Neural cell (in vitro differentiated cells): ENCODE data around the gene CHIA. TPM values are rescaled to one million over a fixed set of nuclear protein-coding genes. Genes with fewer than 3 reads are reported as not detected.

Source experiments
- H2AFZ ChIP-seq: fragments of 200-600, 300-800 bp; sonication (generic), shearing (Covaris generic); 2 replicates; pipeline ENCODE4 v1.6.0; 2014; ENCODE audit warnings: low read depth, mild to moderate bottlenecking, antibody characterized with exemption, low read length, moderate library complexity
- H3F3A ChIP-seq: fragments of 200-600 bp; shearing (Covaris generic); 2 replicates; pipeline ENCODE4 v1.6.1; 2016; ENCODE audit warnings: mild to moderate bottlenecking, moderate library complexity, mixed read lengths, antibody characterized with exemption, low read length; ENCODE audit not compliant: insufficient read depth, poor library complexity, severe bottlenecking
- H3K27ac ChIP-seq: fragments of 200-600, 300-800 bp; sonication (generic), shearing (Covaris generic); 2 replicates; pipeline ENCODE4 v1.5.1; 2014; ENCODE audit warnings: mild to moderate bottlenecking, low read length, moderate library complexity
- H3K27me3 ChIP-seq: fragments of 300-800, 200-600 bp; sonication (generic), shearing (Covaris generic); 2 replicates; pipeline ENCODE4 v1.6.0; 2014; ENCODE audit warnings: mild to moderate bottlenecking, low read depth, low read length, moderate library complexity; ENCODE audit not compliant: insufficient read depth
- H3K36me3 ChIP-seq: fragments of 300-800, 200-600 bp; sonication (generic), shearing (Covaris generic); 2 replicates; pipeline ENCODE4 v1.5.1; 2014; ENCODE audit warnings: mild to moderate bottlenecking, antibody characterized with exemption, low read length, moderate library complexity; ENCODE audit not compliant: insufficient read depth
- H3K4me2 ChIP-seq: fragments of 300-800, 200-600 bp; sonication (generic), shearing (Covaris generic); 2 replicates; pipeline ENCODE4 v1.6.0; 2014; ENCODE audit warnings: mild to moderate bottlenecking, low read length
- H3K4me3 ChIP-seq: fragments of 300-800, 200-600 bp; sonication (generic), shearing (Covaris generic); 2 replicates; pipeline ENCODE4 v1.5.1; 2014; ENCODE audit warnings: mild to moderate bottlenecking, low read length, moderate library complexity
- H3K79me2 ChIP-seq: fragments of 200-600 bp; shearing (Covaris generic); replicated peaks from 2 replicates; pipeline ENCODE4 v1.6.0; 2014; ENCODE audit warnings: mild to moderate bottlenecking, low read length, moderate library complexity; ENCODE audit not compliant: insufficient read depth
- H3K9ac ChIP-seq: fragments of 300-800, 200-600 bp; sonication (generic), shearing (Covaris generic); 2 replicates; pipeline ENCODE4 v1.6.1; 2016; ENCODE audit warnings: mild to moderate bottlenecking, low read length, mixed read lengths
- H3K9me2 ChIP-seq: fragments of 200-600 bp; shearing (Covaris generic); 2 replicates; pipeline ENCODE4 v1.6.1; 2016; ENCODE audit warnings: mild to moderate bottlenecking, low read length, mixed read lengths; ENCODE audit not compliant: insufficient read depth
- H3K9me3 ChIP-seq: fragments of 200-600, 300-800 bp; sonication (generic), shearing (Covaris generic); 2 replicates; pipeline ENCODE4 v1.6.1; 2016; ENCODE audit warnings: mild to moderate bottlenecking, mixed run types, low read length, moderate library complexity, mixed read lengths
- H4K20me1 ChIP-seq: fragments of 200-600 bp; shearing (Covaris generic); 2 replicates; pipeline ENCODE4 v1.6.1; 2016; ENCODE audit warnings: mild to moderate bottlenecking, mixed run types; ENCODE audit not compliant: insufficient read depth
- EP300 ChIP-seq: fragments of 450-650 bp; conservative IDR thresholded peaks from 2 replicates; pipeline ENCODE4 v1.6.1; 2014; ENCODE audit warnings: antibody characterized with exemption, mild to moderate bottlenecking, moderate library complexity; ENCODE audit not compliant: poor library complexity, severe bottlenecking
- EZH2 ChIP-seq: fragments of 200-600, 300-800 bp; shearing (Covaris generic), sonication (generic); IDR thresholded peaks from 2 replicates; pipeline ENCODE4 v1.6.1; 2014; ENCODE audit warnings: antibody characterized with exemption, low read length, borderline replicate concordance, mild to moderate bottlenecking; ENCODE audit not compliant: insufficient read depth, poor library complexity, severe bottlenecking
- MXI1 ChIP-seq: fragments of 450-650 bp; conservative IDR thresholded peaks from 2 replicates; pipeline ENCODE4 v1.6.1; 2014; ENCODE audit warnings: antibody characterized with exemption, mild to moderate bottlenecking; ENCODE audit not compliant: poor library complexity, severe bottlenecking
- POLR2AphosphoS5 ChIP-seq: IDR thresholded peaks from 2 replicates; pipeline ENCODE4 v1.6.1; 2012
- RAD21 ChIP-seq: fragments of 450-650 bp; conservative IDR thresholded peaks from 2 replicates; pipeline ENCODE4 v1.6.1; 2014; ENCODE audit warnings: antibody characterized with exemption, mild to moderate bottlenecking, moderate library complexity
- SMC3 ChIP-seq: fragments of 450-650 bp; conservative IDR thresholded peaks from 2 replicates; pipeline ENCODE4 v1.6.1; 2014; ENCODE audit warnings: antibody characterized with exemption, mild to moderate bottlenecking, moderate library complexity; ENCODE audit not compliant: poor library complexity
- TAF1 ChIP-seq: IDR thresholded peaks from 2 replicates; pipeline ENCODE4 v1.6.1; 2012; ENCODE audit warnings: low read depth
- polyA plus RNA-seq: library from polyadenylated mRNA; depleted of rRNA; stranded (reverse); fragments of >200 nt; gene quantifications from 2 replicates; pipeline ENCODE4 v1.2.3, GENCODE V29; 2014
- TF ChIP-seq, protein P1 (sequence below): fragments of 450-650 bp; IDR thresholded peaks from 2 replicates; pipeline ENCODE4 v1.5.1; 2014; ENCODE audit warnings: antibody characterized with exemption, mild to moderate bottlenecking, moderate library complexity; ENCODE audit not compliant: poor library complexity, severe bottlenecking
- TF ChIP-seq, protein P2 (sequence below): IDR thresholded peaks from 2 replicates; pipeline ENCODE4 v1.6.1; 2012; ENCODE audit warnings: borderline replicate concordance

CHIA gene
- polyA plus RNA-seq, 1 donor from 2014 or later, result not detected

DNA sequence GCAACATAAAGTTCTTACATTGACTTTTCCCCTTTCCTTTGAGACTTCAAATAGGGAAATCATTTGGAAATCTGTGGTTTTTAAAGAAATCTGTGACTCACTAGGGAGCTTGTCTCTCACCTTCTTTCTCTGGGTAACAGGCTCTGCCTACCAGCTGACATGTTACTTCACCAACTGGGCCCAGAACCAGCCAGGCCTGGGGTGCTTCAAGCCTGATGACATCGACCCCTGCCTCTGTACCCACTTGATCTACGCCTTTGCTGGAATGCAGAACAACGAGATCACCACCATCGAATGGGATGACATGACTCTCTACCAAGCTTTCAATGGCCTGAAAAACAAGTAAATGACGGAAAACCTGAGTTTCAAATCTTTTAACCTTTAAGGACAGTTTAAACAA is 9.2 kb upstream of the CHIA start:
- TF ChIP-seq MXI1, result no peak
- TF ChIP-seq, protein P1, sequence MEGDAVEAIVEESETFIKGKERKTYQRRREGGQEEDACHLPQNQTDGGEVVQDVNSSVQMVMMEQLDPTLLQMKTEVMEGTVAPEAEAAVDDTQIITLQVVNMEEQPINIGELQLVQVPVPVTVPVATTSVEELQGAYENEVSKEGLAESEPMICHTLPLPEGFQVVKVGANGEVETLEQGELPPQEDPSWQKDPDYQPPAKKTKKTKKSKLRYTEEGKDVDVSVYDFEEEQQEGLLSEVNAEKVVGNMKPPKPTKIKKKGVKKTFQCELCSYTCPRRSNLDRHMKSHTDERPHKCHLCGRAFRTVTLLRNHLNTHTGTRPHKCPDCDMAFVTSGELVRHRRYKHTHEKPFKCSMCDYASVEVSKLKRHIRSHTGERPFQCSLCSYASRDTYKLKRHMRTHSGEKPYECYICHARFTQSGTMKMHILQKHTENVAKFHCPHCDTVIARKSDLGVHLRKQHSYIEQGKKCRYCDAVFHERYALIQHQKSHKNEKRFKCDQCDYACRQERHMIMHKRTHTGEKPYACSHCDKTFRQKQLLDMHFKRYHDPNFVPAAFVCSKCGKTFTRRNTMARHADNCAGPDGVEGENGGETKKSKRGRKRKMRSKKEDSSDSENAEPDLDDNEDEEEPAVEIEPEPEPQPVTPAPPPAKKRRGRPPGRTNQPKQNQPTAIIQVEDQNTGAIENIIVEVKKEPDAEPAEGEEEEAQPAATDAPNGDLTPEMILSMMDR, result no peak
- no peak for TF ChIP-seq SMC3
- H3K9ac ChIP-seq, result no peak overlapping the region

DNA sequence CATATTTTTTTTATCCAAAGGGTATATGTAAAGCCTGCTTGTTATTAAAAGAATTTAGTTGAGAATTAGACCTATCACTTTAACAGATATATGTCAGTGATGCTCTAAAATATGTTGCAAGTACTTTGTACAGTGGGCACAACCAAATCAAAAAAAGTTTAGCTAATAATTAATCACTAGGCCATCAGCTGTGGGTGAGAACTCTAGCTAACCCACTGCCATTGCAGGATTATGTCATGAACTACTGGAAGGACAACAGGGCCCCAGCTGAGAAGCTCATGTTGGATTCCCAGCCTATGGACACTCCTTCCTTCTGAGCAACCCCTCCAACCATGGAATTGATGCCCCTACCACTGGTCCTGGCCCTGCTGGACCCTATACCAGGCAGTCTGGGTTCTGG is 6.8 kb upstream of the CHIA start:
- H3K4me2 ChIP-seq, result no peak overlapping the region
- H4K20me1 ChIP-seq, result no peaks in the 10 kb centered on the region
- no peaks in the 10 kb centered on the region for H3K9me3 ChIP-seq
- H3F3A ChIP-seq, result no peaks in the 10 kb centered on the region
- H3K9ac ChIP-seq, result no peak overlapping the region
- H3K79me2 ChIP-seq, result no peaks in the 10 kb centered on the region
- no peaks in the 10 kb centered on the region for H3K36me3 ChIP-seq
- H3K27ac ChIP-seq, result no peak overlapping the region
- no peak for TF ChIP-seq POLR2AphosphoS5
- no peak for TF ChIP-seq SMC3
- no peak for TF ChIP-seq EZH2
- TF ChIP-seq MXI1, result no peak
- TF ChIP-seq, protein P1, result no peak
- TF ChIP-seq, protein P2, sequence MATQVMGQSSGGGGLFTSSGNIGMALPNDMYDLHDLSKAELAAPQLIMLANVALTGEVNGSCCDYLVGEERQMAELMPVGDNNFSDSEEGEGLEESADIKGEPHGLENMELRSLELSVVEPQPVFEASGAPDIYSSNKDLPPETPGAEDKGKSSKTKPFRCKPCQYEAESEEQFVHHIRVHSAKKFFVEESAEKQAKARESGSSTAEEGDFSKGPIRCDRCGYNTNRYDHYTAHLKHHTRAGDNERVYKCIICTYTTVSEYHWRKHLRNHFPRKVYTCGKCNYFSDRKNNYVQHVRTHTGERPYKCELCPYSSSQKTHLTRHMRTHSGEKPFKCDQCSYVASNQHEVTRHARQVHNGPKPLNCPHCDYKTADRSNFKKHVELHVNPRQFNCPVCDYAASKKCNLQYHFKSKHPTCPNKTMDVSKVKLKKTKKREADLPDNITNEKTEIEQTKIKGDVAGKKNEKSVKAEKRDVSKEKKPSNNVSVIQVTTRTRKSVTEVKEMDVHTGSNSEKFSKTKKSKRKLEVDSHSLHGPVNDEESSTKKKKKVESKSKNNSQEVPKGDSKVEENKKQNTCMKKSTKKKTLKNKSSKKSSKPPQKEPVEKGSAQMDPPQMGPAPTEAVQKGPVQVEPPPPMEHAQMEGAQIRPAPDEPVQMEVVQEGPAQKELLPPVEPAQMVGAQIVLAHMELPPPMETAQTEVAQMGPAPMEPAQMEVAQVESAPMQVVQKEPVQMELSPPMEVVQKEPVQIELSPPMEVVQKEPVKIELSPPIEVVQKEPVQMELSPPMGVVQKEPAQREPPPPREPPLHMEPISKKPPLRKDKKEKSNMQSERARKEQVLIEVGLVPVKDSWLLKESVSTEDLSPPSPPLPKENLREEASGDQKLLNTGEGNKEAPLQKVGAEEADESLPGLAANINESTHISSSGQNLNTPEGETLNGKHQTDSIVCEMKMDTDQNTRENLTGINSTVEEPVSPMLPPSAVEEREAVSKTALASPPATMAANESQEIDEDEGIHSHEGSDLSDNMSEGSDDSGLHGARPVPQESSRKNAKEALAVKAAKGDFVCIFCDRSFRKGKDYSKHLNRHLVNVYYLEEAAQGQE, result no peak
- no peak for TF ChIP-seq EP300
- TF ChIP-seq TAF1, result no peak
- TF ChIP-seq RAD21, result no peak
- no peak overlapping the region for H2AFZ ChIP-seq
- H3K9me2 ChIP-seq, result no peaks in the 10 kb centered on the region
- H3K27me3 ChIP-seq, result no peaks in the 10 kb centered on the region
- H3K4me3 ChIP-seq, result no peak overlapping the region

More for the DNA sequence above, 9.2 kb upstream of the CHIA start:
- Histone ChIP-seq H3K27ac (no peak overlapping the region), H3F3A (no peaks in the 10 kb centered on the region), H3K9me2 (no peaks in the 10 kb centered on the region), H2AFZ (no peak overlapping the region), H4K20me1 (no peaks in the 10 kb centered on the region), H3K9me3 (no peaks in the 10 kb centered on the region), H3K4me2 (no peak overlapping the region), H3K36me3 (no peaks in the 10 kb centered on the region), H3K4me3 (no peak overlapping the region), H3K27me3 (no peaks in the 10 kb centered on the region), H3K79me2 (no peaks in the 10 kb centered on the region)
